Astrocyte (in vitro differentiated cells and primary cell): Measurements from ENCODE around the gene OSTM1. TPM values are rescaled to one million over a fixed set of nuclear protein-coding genes. Genes with fewer than 3 reads are reported as not detected.

Experiments
- DNase-seq: peaks from one replicate; pipeline ENCODE4 v3.0.0-alpha.2; 2010; ENCODE audit warnings: low read depth
- FAIRE-seq: peaks from 2 replicates; lab custom pipeline; 2011; peaks lifted over from hg19 to GRCh38; lab: Jason Lieb, UNC
- H2AFZ ChIP-seq: 2 replicates; pipeline ENCODE4 v1.6.0; 2012; ENCODE audit warnings: low read depth, low read length, inconsistent platforms
- H3K27ac ChIP-seq: 2 replicates; pipeline ENCODE4 v1.5.1; 2011; ENCODE audit warnings: low read depth, low read length, inconsistent platforms
- H3K27me3 ChIP-seq: 2 replicates; pipeline ENCODE4 v1.6.0; 2011; ENCODE audit warnings: low read length, inconsistent platforms; ENCODE audit not compliant: insufficient read depth
- H3K36me3 ChIP-seq: 2 replicates; pipeline ENCODE4 v1.5.1; 2011; ENCODE audit warnings: low read length, inconsistent platforms; ENCODE audit not compliant: insufficient read depth
- H3K4me1 ChIP-seq: 2 replicates; pipeline ENCODE4 v1.5.1; 2011; ENCODE audit warnings: low read length, inconsistent platforms; ENCODE audit not compliant: insufficient read depth
- H3K4me2 ChIP-seq: 2 replicates; pipeline ENCODE4 v1.6.0; 2012; ENCODE audit warnings: low read length, inconsistent platforms
- H3K4me3 ChIP-seq: 2 replicates; pipeline ENCODE4 v1.5.1; 2011; ENCODE audit warnings: low read depth, mild to moderate bottlenecking, low read length, inconsistent platforms; ENCODE audit not compliant: insufficient read depth
- H3K79me2 ChIP-seq: 2 replicates; pipeline ENCODE4 v1.6.0; 2012; ENCODE audit warnings: mild to moderate bottlenecking, low read length, inconsistent platforms; ENCODE audit not compliant: insufficient read depth
- H3K9ac ChIP-seq: 2 replicates; pipeline ENCODE4 v1.6.0; 2012; ENCODE audit warnings: mild to moderate bottlenecking, low read length, inconsistent platforms
- H3K9me3 ChIP-seq: 2 replicates; pipeline ENCODE4 v1.5.1; 2012; ENCODE audit warnings: low read depth, mild to moderate bottlenecking, low read length, inconsistent platforms; ENCODE audit not compliant: insufficient read depth
- H4K20me1 ChIP-seq: 2 replicates; pipeline ENCODE4 v1.6.0; 2012; ENCODE audit warnings: low read length, inconsistent platforms; ENCODE audit not compliant: insufficient read depth
- H3K27ac Mint-ChIP-seq: one replicate; pipeline ENCODE4 v1.8.0; 2021; ENCODE audit warnings: mild to moderate bottlenecking, mixed read lengths; ENCODE audit not compliant: unreplicated experiment
- H3K27me3 Mint-ChIP-seq: one replicate; pipeline ENCODE4 v1.8.0; 2021; ENCODE audit warnings: low read depth, mixed read lengths; ENCODE audit not compliant: unreplicated experiment
- H3K36me3 Mint-ChIP-seq: one replicate; pipeline ENCODE4 v1.8.0; 2021; ENCODE audit warnings: low read depth, mixed read lengths; ENCODE audit not compliant: unreplicated experiment
- H3K4me1 Mint-ChIP-seq: one replicate; pipeline ENCODE4 v1.8.0; 2021; ENCODE audit warnings: low read depth, mixed read lengths; ENCODE audit not compliant: unreplicated experiment
- H3K4me3 Mint-ChIP-seq: one replicate; pipeline ENCODE4 v1.8.0; 2021; ENCODE audit warnings: mild to moderate bottlenecking, moderate library complexity, mixed read lengths; ENCODE audit not compliant: unreplicated experiment
- H3K9me3 Mint-ChIP-seq: one replicate; pipeline ENCODE4 v1.8.0; 2021; ENCODE audit warnings: mild to moderate bottlenecking, mixed read lengths; ENCODE audit not compliant: unreplicated experiment
- EZH2 ChIP-seq: IDR thresholded peaks from 2 replicates; pipeline ENCODE4 v1.6.1; 2012; ENCODE audit warnings: mild to moderate bottlenecking, low read length, inconsistent platforms; ENCODE audit not compliant: insufficient read depth
- total RNA-seq: library from RNA; stranded (reverse); gene quantifications from 2 replicates; pipeline ENCODE4 v1.2.1, GENCODE V29; 2021
- TF ChIP-seq, protein P1 (sequence below): IDR thresholded peaks from 2 replicates; pipeline ENCODE4 v1.5.1; 2011; ENCODE audit warnings: low read depth, mild to moderate bottlenecking, inconsistent platforms, low read length, moderate library complexity; ENCODE audit not compliant: insufficient read depth

OSTM1 gene
- total RNA-seq, 1 donor from 2014 or later, result 58.3 TPM

DNA sequence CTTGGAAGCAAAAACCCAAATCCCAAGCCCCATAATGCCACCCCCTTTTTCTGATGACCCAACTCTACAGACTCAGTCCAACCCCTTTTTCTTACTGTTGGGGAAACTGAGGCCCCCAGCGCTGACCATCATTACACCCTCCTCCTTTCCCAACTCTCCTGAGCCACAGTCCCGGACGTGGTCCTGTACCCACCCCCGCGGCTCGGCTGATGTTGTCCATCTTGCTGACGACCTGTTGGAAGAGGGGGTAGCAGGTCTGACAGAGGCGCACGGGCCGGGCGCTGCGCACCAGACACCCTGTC is 533 bp downstream of the OSTM1 start:
- no peak for DNase-seq
- Histone ChIP-seq H3K4me2 (peak overlapping the region; percentile 100), H3K27ac (peak overlapping the region; percentile 18), H3K36me3 (no peaks in the 10 kb centered on the region), H3K4me3 (peak overlapping the region; percentile 80), H3K79me2 (peaks cover 13% of the 10 kb centered on the region), H2AFZ (peak overlapping the region; percentile 94), H3K4me1 (peaks cover 13% of the 10 kb centered on the region), H4K20me1 (no peaks in the 10 kb centered on the region), H3K9me3 (no peaks in the 10 kb centered on the region), H3K9ac (peak overlapping the region; percentile 85), H3K27me3 (no peaks in the 10 kb centered on the region)
- TF ChIP-seq, protein P1, sequence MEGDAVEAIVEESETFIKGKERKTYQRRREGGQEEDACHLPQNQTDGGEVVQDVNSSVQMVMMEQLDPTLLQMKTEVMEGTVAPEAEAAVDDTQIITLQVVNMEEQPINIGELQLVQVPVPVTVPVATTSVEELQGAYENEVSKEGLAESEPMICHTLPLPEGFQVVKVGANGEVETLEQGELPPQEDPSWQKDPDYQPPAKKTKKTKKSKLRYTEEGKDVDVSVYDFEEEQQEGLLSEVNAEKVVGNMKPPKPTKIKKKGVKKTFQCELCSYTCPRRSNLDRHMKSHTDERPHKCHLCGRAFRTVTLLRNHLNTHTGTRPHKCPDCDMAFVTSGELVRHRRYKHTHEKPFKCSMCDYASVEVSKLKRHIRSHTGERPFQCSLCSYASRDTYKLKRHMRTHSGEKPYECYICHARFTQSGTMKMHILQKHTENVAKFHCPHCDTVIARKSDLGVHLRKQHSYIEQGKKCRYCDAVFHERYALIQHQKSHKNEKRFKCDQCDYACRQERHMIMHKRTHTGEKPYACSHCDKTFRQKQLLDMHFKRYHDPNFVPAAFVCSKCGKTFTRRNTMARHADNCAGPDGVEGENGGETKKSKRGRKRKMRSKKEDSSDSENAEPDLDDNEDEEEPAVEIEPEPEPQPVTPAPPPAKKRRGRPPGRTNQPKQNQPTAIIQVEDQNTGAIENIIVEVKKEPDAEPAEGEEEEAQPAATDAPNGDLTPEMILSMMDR, result no peak
- no peak for TF ChIP-seq EZH2
- peak overlapping the region; percentile 86 for H3K4me3 Mint-ChIP-seq
- H3K36me3 Mint-ChIP-seq, result peaks cover 1% of the 10 kb centered on the region
- H3K27me3 Mint-ChIP-seq, result no peaks in the 10 kb centered on the region
- no peaks in the 10 kb centered on the region for H3K9me3 Mint-ChIP-seq
- H3K4me1 Mint-ChIP-seq, result peaks cover 5% of the 10 kb centered on the region
- FAIRE-seq, result no peak
- no peak overlapping the region for H3K27ac Mint-ChIP-seq

DNA sequence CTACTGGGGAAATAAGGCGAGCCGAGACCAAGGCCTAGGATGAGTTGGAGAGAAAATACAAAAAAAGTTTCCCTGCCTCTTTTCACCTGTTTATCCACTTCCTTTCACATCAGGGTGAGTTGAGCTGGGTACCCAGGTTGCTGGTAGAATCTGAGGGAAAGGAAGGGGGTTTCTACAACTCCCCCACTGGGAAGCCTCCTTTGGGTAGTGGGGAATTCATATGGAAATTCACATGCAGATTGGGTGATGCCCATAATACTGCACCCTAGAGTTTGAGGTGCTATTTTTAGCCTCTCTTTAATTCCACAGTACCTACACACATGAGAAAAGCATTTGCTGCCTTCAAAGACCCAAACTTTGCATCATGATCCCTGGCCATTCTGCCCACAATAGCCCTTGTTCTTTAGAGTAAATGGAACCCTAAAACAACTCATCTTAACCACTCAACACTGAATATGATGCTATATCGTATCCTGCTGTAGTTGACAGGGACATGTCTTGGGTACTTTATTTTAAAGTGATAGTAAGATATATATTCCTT is 2.7 kb downstream of the OSTM1 start:
- Mint-ChIP-seq H3K4me3 (no peak overlapping the region), H3K36me3 (peaks cover 1% of the 10 kb centered on the region), H3K27ac (no peak overlapping the region), H3K4me1 (peaks cover 5% of the 10 kb centered on the region), H3K9me3 (no peaks in the 10 kb centered on the region), H3K27me3 (no peaks in the 10 kb centered on the region)
- H3K4me2 ChIP-seq, result no peak overlapping the region
- no peak for TF ChIP-seq EZH2
- TF ChIP-seq, protein P1, result no peak
- H3K9me3 ChIP-seq, result no peaks in the 10 kb centered on the region
- H3K27me3 ChIP-seq, result no peaks in the 10 kb centered on the region
- peaks cover 13% of the 10 kb centered on the region for H3K4me1 ChIP-seq
- DNase-seq (no peak), FAIRE-seq (no peak)
- H4K20me1 ChIP-seq, result peaks cover 11% of the 10 kb centered on the region
- no peaks in the 10 kb centered on the region for H3K36me3 ChIP-seq
- H2AFZ ChIP-seq, result no peak overlapping the region
- H3K4me3 ChIP-seq, result no peak overlapping the region
- no peak overlapping the region for H3K27ac ChIP-seq
- H3K79me2 ChIP-seq, result peaks cover 13% of the 10 kb centered on the region
- no peak overlapping the region for H3K9ac ChIP-seq

DNA sequence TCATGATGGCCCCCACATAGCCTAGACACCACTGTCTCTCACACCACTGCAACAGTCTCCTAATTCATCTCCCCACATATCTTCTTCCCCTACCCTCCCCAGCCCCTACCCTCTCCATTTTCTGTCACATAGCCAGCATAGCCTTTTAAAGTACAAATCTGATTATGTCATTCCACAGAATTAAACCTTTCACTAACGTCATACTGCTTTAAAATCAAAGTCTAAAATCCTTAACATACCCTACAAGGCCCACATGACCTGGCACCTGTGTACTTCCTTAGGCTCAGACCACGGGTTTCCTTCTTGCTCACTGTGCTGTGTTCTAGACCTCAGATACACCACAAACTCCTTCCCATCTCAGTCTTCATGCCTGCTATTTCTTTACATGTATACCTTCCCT is 5.9 kb downstream of the OSTM1 start:
- peaks cover 5% of the 10 kb centered on the region for H3K4me1 Mint-ChIP-seq
- no peaks in the 10 kb centered on the region for H3K27me3 ChIP-seq
- no peaks in the 10 kb centered on the region for H3K27me3 Mint-ChIP-seq
- no peak overlapping the region for H2AFZ ChIP-seq
- no peak overlapping the region for H3K27ac ChIP-seq
- H3K27ac Mint-ChIP-seq, result no peak overlapping the region
- peaks cover under 1% of the 10 kb centered on the region for H3K4me1 ChIP-seq
- TF ChIP-seq, protein P1, result no peak
- TF ChIP-seq EZH2, result no peak
- FAIRE-seq (no peak), DNase-seq (no peak)
- H4K20me1 ChIP-seq, result peaks cover 11% of the 10 kb centered on the region
- H3K9me3 ChIP-seq, result no peaks in the 10 kb centered on the region
- H3K9me3 Mint-ChIP-seq, result no peaks in the 10 kb centered on the region
- no peak overlapping the region for H3K4me2 ChIP-seq
- no peak overlapping the region for H3K4me3 Mint-ChIP-seq
- H3K36me3 ChIP-seq, result peaks cover 3% of the 10 kb centered on the region
- peaks cover 5% of the 10 kb centered on the region for H3K79me2 ChIP-seq
- H3K36me3 Mint-ChIP-seq, result peaks cover 2% of the 10 kb centered on the region
- no peak overlapping the region for H3K9ac ChIP-seq
- H3K4me3 ChIP-seq, result no peak overlapping the region
